Astrocyte (in vitro differentiated cells and primary cell): Measurements from ENCODE around the gene RAB40B. TPM values are rescaled to one million over a fixed set of nuclear protein-coding genes. Genes with fewer than 3 reads are reported as not detected.

Source experiments
- DNase-seq: peaks from one replicate; pipeline ENCODE4 v3.0.0-alpha.2; 2010; ENCODE audit warnings: low read depth
- FAIRE-seq: peaks from 2 replicates; lab custom pipeline; 2011; peaks lifted over from hg19 to GRCh38; lab: Jason Lieb, UNC
- H2AFZ ChIP-seq: 2 replicates; pipeline ENCODE4 v1.6.0; 2012; ENCODE audit warnings: low read depth, low read length, inconsistent platforms
- H3K27ac ChIP-seq: 2 replicates; pipeline ENCODE4 v1.5.1; 2011; ENCODE audit warnings: low read depth, low read length, inconsistent platforms
- H3K27me3 ChIP-seq: 2 replicates; pipeline ENCODE4 v1.6.0; 2011; ENCODE audit warnings: low read length, inconsistent platforms; ENCODE audit not compliant: insufficient read depth
- H3K36me3 ChIP-seq: 2 replicates; pipeline ENCODE4 v1.5.1; 2011; ENCODE audit warnings: low read length, inconsistent platforms; ENCODE audit not compliant: insufficient read depth
- H3K4me1 ChIP-seq: 2 replicates; pipeline ENCODE4 v1.5.1; 2011; ENCODE audit warnings: low read length, inconsistent platforms; ENCODE audit not compliant: insufficient read depth
- H3K4me2 ChIP-seq: 2 replicates; pipeline ENCODE4 v1.6.0; 2012; ENCODE audit warnings: low read length, inconsistent platforms
- H3K4me3 ChIP-seq: 2 replicates; pipeline ENCODE4 v1.5.1; 2011; ENCODE audit warnings: low read depth, mild to moderate bottlenecking, low read length, inconsistent platforms; ENCODE audit not compliant: insufficient read depth
- H3K79me2 ChIP-seq: 2 replicates; pipeline ENCODE4 v1.6.0; 2012; ENCODE audit warnings: mild to moderate bottlenecking, low read length, inconsistent platforms; ENCODE audit not compliant: insufficient read depth
- H3K9ac ChIP-seq: 2 replicates; pipeline ENCODE4 v1.6.0; 2012; ENCODE audit warnings: mild to moderate bottlenecking, low read length, inconsistent platforms
- H3K9me3 ChIP-seq: 2 replicates; pipeline ENCODE4 v1.5.1; 2012; ENCODE audit warnings: low read depth, mild to moderate bottlenecking, low read length, inconsistent platforms; ENCODE audit not compliant: insufficient read depth
- H4K20me1 ChIP-seq: 2 replicates; pipeline ENCODE4 v1.6.0; 2012; ENCODE audit warnings: low read length, inconsistent platforms; ENCODE audit not compliant: insufficient read depth
- H3K27ac Mint-ChIP-seq: one replicate; pipeline ENCODE4 v1.8.0; 2021; ENCODE audit warnings: mild to moderate bottlenecking, mixed read lengths; ENCODE audit not compliant: unreplicated experiment
- H3K27me3 Mint-ChIP-seq: one replicate; pipeline ENCODE4 v1.8.0; 2021; ENCODE audit warnings: low read depth, mixed read lengths; ENCODE audit not compliant: unreplicated experiment
- H3K36me3 Mint-ChIP-seq: one replicate; pipeline ENCODE4 v1.8.0; 2021; ENCODE audit warnings: low read depth, mixed read lengths; ENCODE audit not compliant: unreplicated experiment
- H3K4me1 Mint-ChIP-seq: one replicate; pipeline ENCODE4 v1.8.0; 2021; ENCODE audit warnings: low read depth, mixed read lengths; ENCODE audit not compliant: unreplicated experiment
- H3K4me3 Mint-ChIP-seq: one replicate; pipeline ENCODE4 v1.8.0; 2021; ENCODE audit warnings: mild to moderate bottlenecking, moderate library complexity, mixed read lengths; ENCODE audit not compliant: unreplicated experiment
- H3K9me3 Mint-ChIP-seq: one replicate; pipeline ENCODE4 v1.8.0; 2021; ENCODE audit warnings: mild to moderate bottlenecking, mixed read lengths; ENCODE audit not compliant: unreplicated experiment
- CTCF ChIP-seq: IDR thresholded peaks from 2 replicates; pipeline ENCODE4 v1.5.1; 2011; ENCODE audit warnings: low read depth, mild to moderate bottlenecking, inconsistent platforms, low read length, moderate library complexity; ENCODE audit not compliant: insufficient read depth
- EZH2 ChIP-seq: IDR thresholded peaks from 2 replicates; pipeline ENCODE4 v1.6.1; 2012; ENCODE audit warnings: mild to moderate bottlenecking, low read length, inconsistent platforms; ENCODE audit not compliant: insufficient read depth
- total RNA-seq: library from RNA; stranded (reverse); gene quantifications from 2 replicates; pipeline ENCODE4 v1.2.1, GENCODE V29; 2021

RAB40B gene
- total RNA-seq, 1 donor from 2014 or later = 15.8 TPM

- no peaks in the 10 kb centered on the region for H3K9me3 ChIP-seq
- H3K27me3 ChIP-seq = no peaks in the 10 kb centered on the region
- Mint-ChIP-seq H3K36me3 (peaks cover 13% of the 10 kb centered on the region), H3K4me1 (no peaks in the 10 kb centered on the region), H3K27ac (no peak overlapping the region), H3K27me3 (no peaks in the 10 kb centered on the region), H3K4me3 (no peak overlapping the region), H3K9me3 (no peaks in the 10 kb centered on the region)
- H4K20me1 ChIP-seq = peaks cover 95% of the 10 kb centered on the region
- no peak overlapping the region for H2AFZ ChIP-seq
- H3K4me1 ChIP-seq = peaks cover 2% of the 10 kb centered on the region
- peaks cover 29% of the 10 kb centered on the region for H3K36me3 ChIP-seq
- H3K4me3 ChIP-seq = no peak overlapping the region
- DNase-seq (no peak), FAIRE-seq (no peak)
- no peak overlapping the region for H3K27ac ChIP-seq
- H3K79me2 ChIP-seq = peaks cover 96% of the 10 kb centered on the region
- TF ChIP-seq CTCF (no peak), EZH2 (no peak)
- H3K4me2 ChIP-seq = no peak overlapping the region
- H3K9ac ChIP-seq = no peak overlapping the region
Observed at GRCh38 chr17:82639628-82640027, 58.9 kb downstream of the RAB40B start.

GRCh38 chr17:82638183-82638773 is 60.2 kb downstream of the RAB40B start:
- no peak overlapping the region for H3K27ac Mint-ChIP-seq
- peaks cover 2% of the 10 kb centered on the region for H3K4me1 ChIP-seq
- H3K4me3 ChIP-seq = no peak overlapping the region
- no peak overlapping the region for H3K4me3 Mint-ChIP-seq
- no peak overlapping the region for H3K27ac ChIP-seq
- no peaks in the 10 kb centered on the region for H3K27me3 ChIP-seq
- H3K79me2 ChIP-seq = peaks cover 95% of the 10 kb centered on the region
- H3K36me3 Mint-ChIP-seq = peaks cover 18% of the 10 kb centered on the region
- no peaks in the 10 kb centered on the region for H3K27me3 Mint-ChIP-seq
- peak; percentile 8 for DNase-seq
- H3K4me1 Mint-ChIP-seq = no peaks in the 10 kb centered on the region
- H3K9me3 Mint-ChIP-seq = no peaks in the 10 kb centered on the region
- no peak for FAIRE-seq
- H2AFZ ChIP-seq = no peak overlapping the region
- H3K9me3 ChIP-seq = no peaks in the 10 kb centered on the region
- TF ChIP-seq CTCF = no peak
- no peak for TF ChIP-seq EZH2
- peak overlapping the region; percentile 15 for H3K4me2 ChIP-seq
- H4K20me1 ChIP-seq = peaks cover 92% of the 10 kb centered on the region
- peaks cover 17% of the 10 kb centered on the region for H3K36me3 ChIP-seq
- H3K9ac ChIP-seq = no peak overlapping the region
